Osteoblast (primary cell): ENCODE measurements around the gene MECP2. TPM values are rescaled to one million over a fixed set of nuclear protein-coding genes. Genes with fewer than 3 reads are reported as not detected.

Experiments used
- DNase-seq: peaks from one replicate; pipeline ENCODE4 v3.0.0; 2011; ENCODE audit warnings: low spot score, mixed read lengths; ENCODE audit not compliant: insufficient read length; ENCODE audit errors: missing footprints
- H2AFZ ChIP-seq: 2 replicates; pipeline ENCODE4 v1.6.0; 2011; ENCODE audit warnings: mild to moderate bottlenecking, low read length
- H3K27ac ChIP-seq: 2 replicates; pipeline ENCODE4 v1.5.1; 2011; ENCODE audit warnings: mild to moderate bottlenecking, low read depth, low read length, moderate library complexity
- H3K27me3 ChIP-seq: 2 replicates; pipeline ENCODE4 v1.6.0; 2012; ENCODE audit warnings: mild to moderate bottlenecking, control low read depth, inconsistent platforms, low read length, moderate library complexity; ENCODE audit not compliant: insufficient read depth
- H3K36me3 ChIP-seq: 2 replicates; pipeline ENCODE4 v1.5.1; 2011; ENCODE audit warnings: mild to moderate bottlenecking, low read length, control low read depth, moderate library complexity; ENCODE audit not compliant: insufficient read depth
- H3K4me1 ChIP-seq: 2 replicates; pipeline ENCODE4 v1.5.1; 2011; ENCODE audit warnings: mild to moderate bottlenecking, low read length, control low read depth, moderate library complexity; ENCODE audit not compliant: insufficient read depth
- H3K4me2 ChIP-seq: 2 replicates; pipeline ENCODE4 v1.6.0; 2011; ENCODE audit warnings: mild to moderate bottlenecking, low read length; ENCODE audit not compliant: insufficient read depth
- H3K4me3 ChIP-seq: fragments of 200-600 bp; sonication (generic); 3 replicates; pipeline ENCODE4 v1.5.1; 2012; ENCODE audit warnings: mild to moderate bottlenecking, low read length, inconsistent platforms; ENCODE audit not compliant: insufficient read depth
- H3K79me2 ChIP-seq: 2 replicates; pipeline ENCODE4 v1.6.0; 2012; ENCODE audit warnings: mild to moderate bottlenecking, low read length, control low read depth, inconsistent platforms; ENCODE audit not compliant: insufficient read depth
- H3K9me3 ChIP-seq: 2 replicates; pipeline ENCODE4 v1.5.1; 2011; ENCODE audit warnings: low read depth, low read length, control low read depth
- H4K20me1 ChIP-seq: 2 replicates; pipeline ENCODE4 v1.6.0; 2012; ENCODE audit warnings: mild to moderate bottlenecking, low read length, control low read depth; ENCODE audit not compliant: insufficient read depth
- CTCF ChIP-seq: IDR thresholded peaks from 2 replicates; pipeline ENCODE4 v1.5.1; 2011; ENCODE audit warnings: mild to moderate bottlenecking, low read depth, low read length, moderate library complexity; ENCODE audit errors: extremely low read depth
- total RNA-seq: library from RNA; depleted of rRNA; stranded (reverse); fragments of >200 nt; gene quantifications from 2 replicates; pipeline ENCODE4 v1.2.3, GENCODE V29; 2012

MECP2 gene
- total RNA-seq, 1 donor = 31.1 TPM

- no peak for TF ChIP-seq CTCF
- no peak for DNase-seq
- no peaks in the 10 kb centered on the region for H3K9me3 ChIP-seq
- H3K79me2 ChIP-seq = peaks cover 62% of the 10 kb centered on the region
- peaks cover 20% of the 10 kb centered on the region for H4K20me1 ChIP-seq
- H3K4me3 ChIP-seq = no peak overlapping the region
- H3K4me1 ChIP-seq = peaks cover 31% of the 10 kb centered on the region
- H3K27ac ChIP-seq = no peak overlapping the region
- H2AFZ ChIP-seq = no peak overlapping the region
- no peak overlapping the region for H3K4me2 ChIP-seq
- H3K27me3 ChIP-seq = peaks cover 9% of the 10 kb centered on the region
- H3K36me3 ChIP-seq = peaks cover 4% of the 10 kb centered on the region
Measured at GRCh38 chrX:154037754-154038153, 59.8 kb downstream of the MECP2 start.

- Histone ChIP-seq H3K27ac (no peak overlapping the region), H3K4me2 (no peak overlapping the region), H3K79me2 (peaks cover 69% of the 10 kb centered on the region), H3K4me1 (peaks cover 18% of the 10 kb centered on the region), H2AFZ (no peak overlapping the region), H3K27me3 (peaks cover 7% of the 10 kb centered on the region), H3K4me3 (no peak overlapping the region), H3K9me3 (no peaks in the 10 kb centered on the region), H3K36me3 (peaks cover 8% of the 10 kb centered on the region), H4K20me1 (peaks cover 22% of the 10 kb centered on the region)
- no peak for DNase-seq
- TF ChIP-seq CTCF = no peak
Measured at GRCh38 chrX:154036513-154036912, 61.0 kb downstream of the MECP2 start.

GRCh38 chrX:154033848-154034247 lies 63.7 kb downstream of the MECP2 start:
- peaks cover 59% of the 10 kb centered on the region for H3K79me2 ChIP-seq
- TF ChIP-seq CTCF = no peak

GRCh38 chrX:154032653-154033052 lies 64.9 kb downstream of the MECP2 start:
- no peak for TF ChIP-seq CTCF
- Histone ChIP-seq H4K20me1 (peaks cover 19% of the 10 kb centered on the region), H3K4me3 (no peak overlapping the region), H3K27me3 (no peaks in the 10 kb centered on the region), H3K9me3 (no peaks in the 10 kb centered on the region), H3K4me1 (no peaks in the 10 kb centered on the region), H3K79me2 (peaks cover 49% of the 10 kb centered on the region), H3K36me3 (peaks cover 23% of the 10 kb centered on the region), H3K4me2 (no peak overlapping the region), H2AFZ (no peak overlapping the region), H3K27ac (no peak overlapping the region)
- no peak for DNase-seq

More at GRCh38 chrX:154033848-154034247, 63.7 kb downstream of the MECP2 start:
- H3K9me3 ChIP-seq = no peaks in the 10 kb centered on the region
- DNase-seq = peak; percentile 48
- H4K20me1 ChIP-seq = peaks cover 20% of the 10 kb centered on the region
- no peaks in the 10 kb centered on the region for H3K4me1 ChIP-seq
- no peak overlapping the region for H2AFZ ChIP-seq
- H3K4me2 ChIP-seq = no peak overlapping the region
- H3K36me3 ChIP-seq = peaks cover 22% of the 10 kb centered on the region
- no peak overlapping the region for H3K4me3 ChIP-seq
- H3K27me3 ChIP-seq = peaks cover 2% of the 10 kb centered on the region
- H3K27ac ChIP-seq = no peak overlapping the region
